T-helper 1 cell (primary cell): ENCODE results near the gene CDKN2A.

Experiments used
- DNase-seq, 5 donors: peaks; one replicate each; pipeline ENCODE4 v3.0.0-alpha.2; 2012 to 2020

CDKN2A gene

DNA sequence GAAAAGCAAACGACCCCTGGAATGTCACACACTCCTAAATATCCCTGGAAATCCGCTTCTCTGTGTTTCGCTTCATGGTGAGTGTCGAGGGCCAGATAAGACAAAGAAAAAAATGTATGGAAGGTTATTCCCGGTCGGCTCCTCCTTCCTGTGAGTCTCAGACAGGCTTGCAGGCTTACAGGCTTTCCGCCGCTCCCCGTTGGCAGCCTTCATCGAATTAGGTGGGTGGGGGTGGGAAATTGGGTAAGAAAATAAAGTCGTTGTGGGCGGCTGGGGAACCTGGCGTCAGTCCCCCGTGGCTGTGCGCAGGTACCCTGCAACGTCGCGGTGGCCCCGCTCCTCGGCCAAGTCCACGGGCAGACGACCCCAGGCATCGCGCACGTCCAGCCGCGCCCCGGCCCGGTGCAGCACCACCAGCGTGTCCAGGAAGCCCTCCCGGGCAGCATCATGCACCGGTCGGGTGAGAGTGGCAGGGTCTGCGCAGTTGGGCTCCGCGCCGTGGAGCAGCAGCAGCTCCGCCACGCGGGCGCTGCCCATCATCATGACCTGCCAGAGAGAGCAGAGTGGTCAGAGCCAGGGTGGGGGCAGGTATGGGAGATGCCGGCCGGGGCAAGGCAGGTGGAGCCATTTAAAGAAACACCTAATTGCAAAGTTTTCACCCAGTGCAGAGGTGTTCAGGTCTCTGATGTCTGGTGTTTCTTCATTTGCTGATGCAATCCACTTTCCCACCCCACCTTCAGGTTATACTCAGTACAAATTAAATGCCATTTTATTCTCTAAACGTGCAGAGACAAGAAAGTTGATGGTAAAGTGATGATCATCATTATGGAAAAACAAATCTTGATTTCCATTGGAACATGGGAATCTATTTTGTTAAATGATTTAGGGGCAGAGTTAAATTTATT is 11.8 kb upstream of the CDKN2A start:
- no peak for DNase-seq

DNA sequence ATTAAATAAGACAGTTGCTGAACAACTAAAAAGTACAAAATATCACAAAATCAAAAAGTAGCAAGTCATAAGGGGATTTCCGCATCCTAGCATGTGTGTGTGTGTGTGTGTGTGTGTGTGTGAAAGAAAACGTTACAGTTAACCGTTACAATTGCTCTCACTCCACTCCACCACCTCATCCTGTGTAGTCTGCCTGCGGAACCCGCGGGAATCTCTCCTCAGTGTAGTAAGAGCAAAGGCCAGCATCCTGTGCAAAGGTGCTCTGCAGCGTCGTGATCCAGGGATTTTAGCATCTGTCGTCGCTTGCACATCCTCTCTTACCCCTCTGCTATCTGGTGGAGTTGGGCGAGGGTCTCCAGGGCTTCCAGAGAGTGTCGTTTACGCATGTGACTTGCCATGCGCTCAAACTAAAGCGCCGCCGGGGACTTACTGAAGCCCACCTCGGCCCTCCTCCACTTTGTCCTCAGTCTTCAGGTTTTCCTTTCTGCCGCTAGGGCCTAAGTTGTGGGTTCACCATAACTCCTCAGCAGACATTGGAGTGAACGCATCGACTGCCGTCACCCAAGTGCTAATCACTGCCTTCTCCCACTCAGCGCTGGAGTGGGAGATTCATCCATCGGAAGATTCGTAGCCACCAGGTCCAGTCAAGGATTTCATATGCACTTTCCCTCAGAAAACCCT is 11.0 kb upstream of the CDKN2A start:
- peak in 1 of 5 donors; percentile 49 for DNase-seq

DNA sequence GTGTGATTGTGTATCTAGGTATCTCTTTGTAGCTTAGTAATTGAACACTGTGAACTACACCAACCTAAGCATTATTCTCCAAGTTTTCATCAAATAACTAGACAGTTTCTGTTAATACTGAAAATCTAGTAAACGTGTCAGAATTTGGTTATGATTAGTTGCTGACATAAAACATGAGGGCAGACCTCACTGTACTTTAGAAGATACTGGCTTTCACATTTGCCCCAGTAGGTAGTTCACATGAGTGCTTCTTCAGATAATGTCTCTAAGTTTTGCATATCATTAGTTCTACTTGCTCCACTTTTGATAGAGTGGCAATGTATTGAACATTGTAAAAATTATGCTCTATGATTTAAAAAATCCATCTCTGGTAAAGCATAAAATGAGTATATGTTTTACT is 7.8 kb upstream of the CDKN2A start:
- DNase-seq = no peak

DNA sequence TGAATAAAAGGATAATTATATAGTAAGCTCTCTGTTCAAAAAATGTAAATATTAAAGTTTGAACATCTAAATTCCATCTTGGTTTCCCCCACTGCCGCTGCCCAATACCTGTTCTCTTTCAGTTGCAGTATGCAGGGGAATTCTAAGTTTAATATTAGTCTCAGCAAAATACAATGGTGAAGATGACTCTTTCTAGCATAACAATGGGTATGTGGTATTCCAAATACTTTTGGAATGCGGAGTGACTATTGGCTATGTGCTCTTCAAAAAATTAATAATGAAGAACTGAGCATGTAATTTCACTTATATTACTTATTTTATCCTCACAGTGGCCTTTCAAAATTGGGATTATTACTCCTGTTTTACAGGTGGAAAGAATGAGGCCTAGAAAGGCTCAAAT is 3.8 kb upstream of the CDKN2A start:
- DNase-seq = no peak

DNA sequence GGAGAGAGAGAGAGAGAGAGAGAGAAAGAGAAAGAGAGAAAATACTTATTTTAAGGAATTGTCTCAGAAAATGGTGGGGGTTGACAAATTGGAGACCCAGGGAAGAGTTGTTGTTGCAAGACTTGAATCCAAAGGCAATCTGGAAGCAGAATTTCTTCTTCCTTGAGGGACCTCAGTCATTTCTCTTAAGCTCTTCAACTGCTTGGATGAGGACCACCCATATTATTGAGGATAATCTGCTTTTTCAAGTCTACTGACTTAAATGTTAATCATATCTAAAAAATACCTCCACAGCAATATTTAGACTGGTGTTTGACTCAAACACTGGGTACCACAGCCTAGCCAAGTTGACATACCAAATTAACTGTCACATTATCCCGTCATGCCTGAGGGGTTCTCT is 3.3 kb upstream of the CDKN2A start:
- DNase-seq = no peak

DNA sequence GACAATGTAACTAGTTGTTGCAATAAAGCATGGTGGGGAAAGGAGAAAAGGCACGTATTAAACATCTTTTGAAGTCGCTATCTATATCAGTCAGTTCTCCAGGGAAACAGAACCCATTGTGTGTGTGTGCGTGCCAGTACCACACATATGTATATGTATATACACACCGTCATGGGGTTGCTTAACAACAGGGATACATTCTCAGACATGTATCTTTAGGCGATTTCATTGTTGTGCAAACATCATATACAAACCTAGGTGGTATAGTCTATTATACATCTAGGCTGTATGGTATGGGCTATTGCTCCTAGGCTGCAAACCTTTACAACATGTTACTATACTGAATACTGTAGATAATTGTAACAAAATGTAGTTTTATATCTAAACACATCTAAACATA is 2.7 kb upstream of the CDKN2A start:
- no peak for DNase-seq

DNA sequence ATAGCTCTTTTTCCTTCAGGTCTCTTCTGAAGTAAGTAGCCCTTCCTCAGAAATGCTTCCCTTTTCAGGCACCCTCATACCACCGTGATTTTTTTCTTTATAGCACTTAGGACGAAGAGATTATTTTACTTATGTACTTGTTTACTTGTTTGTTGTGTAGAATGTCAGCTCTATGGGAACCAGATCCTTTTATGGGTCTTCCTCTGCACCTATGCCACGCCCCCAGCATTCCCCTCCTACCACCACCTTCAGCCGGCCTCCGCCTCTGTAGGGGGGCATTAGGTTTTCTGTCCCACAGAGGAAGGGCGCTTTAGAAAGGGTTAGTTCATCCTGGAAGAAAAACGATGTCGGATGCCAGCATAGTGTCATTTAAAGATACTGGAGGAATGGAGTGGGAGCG is 2.2 kb upstream of the CDKN2A start:
- DNase-seq = no peak

DNA sequence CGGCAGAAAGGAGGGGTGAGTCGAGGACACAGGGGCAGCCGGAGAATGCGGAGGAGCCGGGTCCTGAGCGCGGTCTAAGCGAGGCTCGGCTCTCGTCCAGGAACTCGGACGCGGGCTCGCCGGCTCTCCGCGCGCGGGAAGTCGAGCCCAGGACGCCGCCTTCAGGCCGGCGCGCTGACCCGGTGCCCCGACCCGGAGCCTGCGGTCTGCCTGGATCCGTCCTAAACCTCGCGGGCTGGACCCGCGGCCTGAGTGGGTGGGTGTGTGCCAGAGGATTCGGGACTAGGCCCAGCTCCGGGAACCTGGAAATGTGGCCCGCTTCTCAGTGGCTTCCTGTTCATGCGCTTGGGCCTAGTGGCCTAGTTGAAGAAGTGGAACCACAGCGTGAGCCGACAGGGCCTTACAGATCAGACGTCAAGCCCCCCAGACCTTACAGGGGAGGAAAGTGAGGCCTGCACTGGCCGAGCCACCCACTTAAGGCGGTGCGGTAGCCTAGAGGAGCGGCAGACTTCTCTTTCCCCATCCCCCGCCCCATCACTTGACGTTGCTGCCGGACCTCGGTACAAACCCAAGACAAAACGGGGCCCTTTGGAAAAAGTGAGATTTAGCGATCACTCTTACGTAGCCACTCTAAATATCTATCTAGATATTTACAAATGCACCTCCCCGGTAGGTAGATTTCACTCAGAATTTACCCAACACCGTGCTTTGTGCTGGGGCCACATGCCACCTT is 1.6 kb upstream of the CDKN2A start:
- peak in 2 of 5 donors; percentile 12 to 16 for DNase-seq

DNA sequence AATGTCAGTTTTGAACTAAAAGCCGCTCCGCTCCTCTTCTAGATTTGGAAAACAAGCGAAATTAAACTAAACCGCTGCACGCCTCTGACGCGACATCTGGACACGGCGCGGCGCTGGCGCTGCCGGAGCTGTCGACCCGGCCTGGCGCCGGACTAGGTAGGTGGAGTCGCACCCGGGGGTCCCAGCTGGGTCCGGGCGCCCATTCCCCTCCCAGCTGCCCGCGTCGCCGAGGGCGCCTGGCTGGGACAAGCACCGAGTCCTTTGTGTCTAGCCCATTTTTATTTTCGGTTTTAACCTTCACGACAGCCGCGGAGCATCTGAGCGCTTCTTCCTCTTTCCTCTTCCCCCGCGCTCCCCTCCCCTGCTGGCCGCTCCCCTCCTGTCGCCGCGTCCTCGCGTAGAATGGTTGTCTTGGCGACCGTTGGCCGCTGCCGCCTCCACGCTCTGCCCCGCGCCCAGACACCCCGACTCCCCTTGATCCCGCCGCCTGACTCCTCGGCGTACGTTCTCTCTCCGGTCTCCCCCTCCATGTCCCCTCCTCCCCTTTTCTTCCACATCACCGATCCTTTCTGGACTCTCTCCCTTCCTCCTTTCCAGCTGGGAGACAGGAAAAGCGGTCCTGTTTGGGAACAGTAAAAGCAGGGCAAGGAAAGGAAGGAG is 944 bp upstream of the CDKN2A start:
- DNase-seq = peak; percentile 66 to 90 (median 73)

DNA sequence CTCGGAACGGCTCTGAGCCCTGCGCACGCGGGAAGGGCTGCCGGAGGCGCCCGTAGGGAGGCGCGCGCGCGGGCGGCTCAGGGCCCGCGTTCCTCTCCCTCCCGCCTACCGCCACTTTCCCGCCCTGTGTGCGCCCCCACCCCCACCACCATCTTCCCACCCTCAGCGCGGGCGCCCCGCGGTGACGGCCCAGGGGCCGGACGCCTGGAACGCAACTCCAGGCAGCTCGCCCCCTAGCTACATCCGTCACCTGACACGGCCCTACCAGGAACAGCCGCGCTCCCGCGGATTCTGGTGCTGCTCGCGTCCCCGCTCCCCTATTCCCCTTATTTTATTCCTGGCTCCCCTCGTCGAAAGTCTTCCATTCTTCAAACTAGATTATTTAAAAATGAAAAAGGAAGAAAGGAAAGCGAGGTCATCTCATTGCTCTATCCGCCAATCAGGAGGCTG is 389 bp upstream of the CDKN2A start, which contains the start of gene CDKN2B-AS1:
Gene CDKN2B-AS1, plus strand, starts transcription at position 236 of the 450 bp plus-strand sequence.
- peak in 4 of 5 donors; percentile 29 to 73 (median 42) for DNase-seq

DNA sequence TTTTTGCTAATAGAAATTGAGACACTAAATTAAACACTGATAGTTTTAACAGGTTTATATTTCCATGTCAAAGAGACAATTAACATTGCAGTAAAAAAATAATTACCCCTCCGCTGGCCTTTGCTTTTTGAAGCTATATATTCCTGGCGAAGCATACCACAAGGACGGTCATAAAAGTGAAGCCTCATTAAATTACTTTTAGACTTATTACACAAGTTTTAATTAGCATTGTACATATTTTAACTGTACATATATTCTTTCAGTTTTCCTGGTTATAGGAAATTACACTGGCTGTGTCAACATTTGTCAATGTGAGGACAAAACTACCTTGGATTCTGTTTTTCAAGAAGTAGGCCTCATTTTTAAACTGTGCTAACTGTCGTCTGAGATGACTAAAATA is 1.2 kb downstream of the CDKN2A start:
- no peak for DNase-seq

DNA sequence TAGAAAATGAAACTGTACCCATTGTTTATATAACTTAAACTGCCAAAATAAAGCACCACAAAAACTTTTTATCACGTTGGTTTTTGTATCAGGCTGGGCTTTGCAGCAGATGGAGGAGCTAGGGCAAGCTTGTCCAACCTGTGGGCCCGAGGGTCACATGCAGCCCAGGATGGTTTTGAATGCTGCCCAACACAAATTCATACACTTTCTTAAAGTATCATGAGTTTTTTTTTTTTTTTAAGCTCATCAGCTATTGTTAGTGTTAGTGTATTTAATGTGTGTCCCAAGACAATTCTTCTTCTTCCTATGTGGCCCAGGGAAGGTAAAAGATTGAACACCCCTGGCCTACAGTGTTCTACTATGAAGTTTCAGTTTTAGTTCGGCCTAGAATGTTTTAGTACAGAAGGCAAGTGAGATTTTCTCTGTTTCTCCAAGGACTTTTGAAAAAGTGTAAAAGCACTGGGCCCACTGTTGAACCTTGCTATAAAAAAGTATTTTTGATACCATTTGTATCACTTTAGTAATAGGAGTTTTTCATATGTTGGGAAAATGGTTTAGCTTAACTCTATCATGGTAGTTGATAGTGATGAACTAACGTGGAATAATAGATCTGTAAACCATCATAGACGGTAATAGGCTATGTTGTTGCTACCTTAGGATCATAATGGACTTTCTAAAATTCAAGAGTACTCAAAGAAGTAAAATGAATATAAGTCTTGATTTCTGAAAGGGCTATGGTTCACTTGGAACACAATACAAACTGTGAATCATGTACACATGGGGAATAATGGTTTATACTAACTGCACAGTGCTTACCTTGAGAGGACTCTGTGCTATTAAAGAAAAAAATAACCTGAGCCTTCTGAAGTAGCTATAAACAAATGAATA is 2.9 kb downstream of the CDKN2A start:
- no peak for DNase-seq

DNA sequence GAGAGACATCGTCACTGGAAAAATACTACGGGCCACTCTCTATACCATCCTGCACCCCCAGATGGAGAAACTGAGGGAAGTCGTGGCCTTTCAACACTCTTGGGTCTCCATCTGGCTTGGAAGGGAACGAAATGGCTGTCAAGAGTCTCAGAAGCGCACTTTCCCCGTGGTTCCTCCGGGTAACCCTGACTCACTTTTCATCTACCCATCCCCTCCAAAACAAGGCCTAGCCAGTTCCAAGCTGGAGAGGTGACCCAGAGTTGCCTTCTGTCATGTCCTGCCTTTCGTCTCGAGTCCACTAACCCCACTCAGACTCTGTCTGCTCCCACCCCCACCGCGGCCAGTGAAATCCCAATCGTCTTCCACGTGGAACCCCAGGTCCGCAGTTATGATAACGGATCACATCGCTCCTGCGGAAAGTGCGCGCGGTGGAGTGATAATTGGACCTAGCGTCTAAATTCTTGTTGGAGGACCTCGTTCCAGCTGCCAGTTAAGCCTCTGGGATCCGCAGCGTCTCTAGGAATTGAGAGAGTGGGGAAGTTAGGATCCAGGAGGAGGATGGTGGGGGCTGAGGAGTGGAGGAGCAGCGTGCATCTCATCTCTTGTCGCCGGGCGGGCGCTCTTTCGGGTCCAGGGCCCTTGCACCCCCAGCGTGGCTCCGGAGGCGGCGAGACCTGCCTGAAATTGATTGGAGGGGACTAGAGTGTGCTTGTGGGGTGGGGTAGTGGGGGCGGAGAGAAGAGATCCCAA is 4.6 kb downstream of the CDKN2A start:
- DNase-seq = no peak

DNA sequence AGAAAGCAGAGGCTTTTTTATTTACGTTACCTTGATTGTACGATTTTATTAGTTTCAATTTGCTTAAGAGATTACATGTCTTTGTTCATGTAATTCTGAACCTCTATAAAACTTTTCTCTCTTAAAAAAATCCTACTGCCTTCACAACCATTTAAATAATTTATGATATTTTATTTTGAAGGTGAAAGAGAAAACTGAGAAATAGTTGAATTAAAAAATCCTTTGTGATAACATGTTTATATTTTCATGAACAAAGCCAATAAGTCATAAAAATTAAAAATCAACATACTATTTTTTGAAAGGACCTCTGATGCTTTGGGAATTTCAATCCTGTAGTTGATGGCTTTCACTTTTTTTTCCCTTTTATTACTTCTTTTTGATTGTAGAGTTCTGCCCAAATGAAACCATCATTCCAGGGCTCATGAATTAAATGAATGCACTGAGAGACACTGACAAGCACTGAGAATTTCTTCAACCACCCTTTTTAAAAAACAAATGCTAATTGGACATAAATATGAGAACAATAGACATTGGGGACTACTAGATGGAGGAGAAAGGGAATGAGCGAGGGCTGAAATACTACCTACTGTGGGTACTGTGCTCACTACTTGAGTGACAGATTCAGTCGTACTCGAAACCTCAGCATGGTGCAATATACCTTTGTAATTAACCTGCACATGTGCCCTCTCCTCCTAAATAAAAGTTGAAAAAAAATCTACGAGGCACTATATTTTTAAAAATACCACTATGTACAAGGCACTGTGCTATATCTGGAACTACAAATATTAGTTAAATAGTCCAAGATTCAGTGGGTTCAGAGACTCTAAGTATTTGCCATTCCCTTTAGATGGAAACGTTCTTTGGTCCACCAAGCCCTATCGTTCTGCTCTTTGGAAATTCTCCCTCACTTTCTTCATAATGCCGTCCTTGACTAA is 5.9 kb downstream of the CDKN2A start:
- no peak for DNase-seq

DNA sequence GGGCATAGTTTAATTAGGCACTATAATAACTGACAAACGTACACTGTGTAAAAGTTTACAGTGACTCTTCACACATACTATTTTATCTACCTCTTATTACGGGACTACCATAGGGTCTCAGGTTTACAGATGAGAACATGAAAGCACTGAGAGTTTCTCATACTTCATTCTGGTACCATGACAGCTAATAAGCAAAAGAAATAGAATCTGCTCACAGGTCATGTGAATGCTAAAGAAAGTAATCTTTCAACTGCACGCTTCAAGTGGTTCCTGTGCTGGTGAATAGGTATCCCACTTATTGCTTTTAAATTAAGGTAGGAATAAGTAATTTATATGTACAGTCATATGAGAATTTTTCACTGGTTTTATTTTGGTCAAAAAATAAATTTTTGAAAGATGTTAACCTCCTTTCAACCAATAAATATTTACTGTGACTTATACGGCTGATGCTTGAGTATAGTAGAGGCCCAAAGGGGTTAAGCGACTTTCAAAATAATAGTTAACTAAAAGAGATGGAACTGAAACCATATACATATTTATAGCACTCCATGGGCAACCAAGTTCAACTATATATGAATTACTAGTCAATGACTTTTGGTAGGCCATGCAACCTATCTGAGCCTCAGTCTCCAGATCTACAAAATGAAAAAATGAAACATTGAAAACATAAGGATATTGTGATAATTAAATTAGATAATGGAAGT is 8.1 kb downstream of the CDKN2A start:
- no peak for DNase-seq

DNA sequence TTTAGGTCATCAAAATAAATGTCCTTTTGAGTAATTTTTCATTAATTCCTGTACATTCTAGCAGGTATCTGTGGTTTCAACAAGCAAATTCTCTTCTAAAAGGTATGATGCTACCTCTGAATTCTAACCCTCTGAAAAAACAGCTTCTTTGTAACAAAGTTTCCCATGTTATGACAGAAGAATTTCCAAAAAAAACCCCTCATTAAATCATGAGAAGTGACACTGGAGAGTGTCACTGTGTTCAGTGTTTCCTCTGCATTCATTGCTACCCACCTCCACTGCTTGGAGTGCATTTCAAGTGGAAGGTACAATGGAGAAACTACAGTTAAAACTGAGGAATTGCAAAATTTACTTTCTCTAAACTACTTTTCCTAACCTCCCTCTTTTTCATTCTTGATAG is 10.1 kb downstream of the CDKN2A start:
- no peak for DNase-seq

DNA sequence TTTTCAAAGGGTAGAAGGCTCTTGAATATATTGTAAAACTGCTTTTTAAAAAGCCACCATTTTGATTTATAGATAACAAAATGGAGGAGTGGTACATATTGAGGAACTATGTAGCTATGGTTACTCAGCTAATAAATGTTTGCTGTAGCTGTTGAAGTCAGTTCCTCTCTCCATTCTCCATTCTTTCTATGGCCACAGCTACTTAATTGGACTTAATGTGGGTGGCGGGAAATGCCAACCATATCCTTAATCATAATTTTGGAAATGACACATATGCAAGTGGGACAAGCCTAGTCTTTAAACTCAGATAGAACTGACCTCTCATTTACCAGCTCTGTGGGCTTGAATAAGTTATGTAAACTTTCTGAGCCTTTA is 10.6 kb downstream of the CDKN2A start:
- DNase-seq = no peak

DNA sequence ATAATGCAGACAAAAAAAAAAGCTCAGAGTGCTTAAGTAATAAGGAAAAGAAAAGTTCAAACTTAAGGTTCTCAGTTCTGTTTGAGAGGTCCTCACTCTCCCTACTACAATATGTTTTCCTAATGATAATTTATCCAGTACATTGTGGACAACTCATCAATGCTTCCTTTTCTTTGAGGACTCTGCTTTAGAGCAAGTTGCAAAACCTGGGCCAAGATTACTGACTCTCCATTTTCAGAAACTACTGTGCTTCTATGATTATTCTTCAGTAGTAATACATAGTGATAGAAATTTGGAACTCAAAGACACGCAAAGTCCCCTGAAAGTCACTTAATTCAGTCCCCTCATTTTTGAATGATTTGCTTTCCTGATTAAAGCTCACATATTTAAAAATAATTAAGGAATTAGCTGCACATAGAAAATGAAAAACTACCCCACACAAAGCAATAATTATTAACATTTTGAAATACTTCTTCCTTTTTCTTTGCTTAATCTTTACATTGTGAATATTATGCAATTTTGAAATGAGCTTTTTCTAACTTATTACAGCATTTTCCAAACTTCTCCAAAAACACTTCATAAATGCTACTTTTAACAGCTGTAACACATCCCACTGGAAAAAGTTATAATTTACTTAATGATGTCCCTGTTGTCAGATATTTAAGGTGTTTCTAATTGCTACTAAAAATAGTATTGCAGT is 11.2 kb downstream of the CDKN2A start:
- no peak for DNase-seq
